ENCODE data around the gene PDSS2. TPM values are rescaled to one million over a fixed set of nuclear protein-coding genes. Genes with fewer than 3 reads are reported as not detected.

Gene PDSS2
- total and polyA plus RNA-seq, 2 of the 8 experiments (the other 6 are each of a cell fraction or from before 2014, with no cell fraction given) = 10.7 to 16.1 TPM

DNA sequence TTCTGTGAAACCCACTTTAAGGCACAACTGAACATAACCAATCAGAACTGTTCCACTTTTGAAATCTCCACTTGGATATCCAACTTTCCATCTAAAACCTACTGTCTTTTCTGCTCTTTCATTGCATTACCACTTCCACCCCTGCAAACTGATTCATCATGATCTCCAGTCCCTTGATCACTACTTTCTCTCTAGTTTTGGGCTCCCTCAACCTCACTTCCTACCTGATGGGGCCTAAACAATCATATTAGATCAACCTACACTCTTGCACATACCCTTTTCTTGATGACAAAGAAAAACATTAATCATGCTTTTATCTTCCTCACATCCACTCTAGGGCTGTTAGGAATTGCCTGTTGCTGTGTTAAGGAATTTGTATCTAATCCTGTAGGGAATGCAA is 137.6 kb downstream of the PDSS2 start:
- H3K23ac ChIP-seq (ENCODE audit: insufficient read length) = no peak overlapping the region
- H4K5ac ChIP-seq (ENCODE audit: insufficient read length, low read depth, low read length) = no peak overlapping the region
- H2BK5ac ChIP-seq (ENCODE audit: low read depth, low read length) = no peak overlapping the region
- POLR2A ChIA-PET (ENCODE audit: partially characterized antibody) = no interaction called here
- no peaks in the 10 kb centered on the region for H3K36me3 ChIP-seq (ENCODE audit: control insufficient read depth in 2 of 4, insufficient read depth in 4 of 4, low read length in 3 of 4)
- H2BK120ac ChIP-seq (replicated peaks; ENCODE audit: low read depth, low read length) = no peak overlapping the region
- no peaks in the 10 kb centered on the region for H3K23me2 ChIP-seq (ENCODE audit: low read depth, low read length)
- no peak overlapping the region for H2AK5ac ChIP-seq (ENCODE audit: low read depth, low read length)
- no peaks in the 10 kb centered on the region for H3K79me2 ChIP-seq (ENCODE audit: control insufficient read depth in 1 of 2, insufficient read depth in 2 of 2, low read length in 2 of 2)
- no peak overlapping the region for H4K91ac ChIP-seq (replicated peaks; ENCODE audit: insufficient read length, low read length)
- H4K20me1 ChIP-seq (replicated peaks in 1 of 2; ENCODE audit: control insufficient read depth in 1 of 2, insufficient read depth in 2 of 2, low read length in 2 of 2) = no peaks in the 10 kb centered on the region
- CTCF ChIA-PET (ENCODE audit: partially characterized antibody) = interaction anchor here (1.2 to 1.6 kb wide), 2 partner anchors 334 to 546 kb away, joined by 3 read pairs; no protein-coding TSS in a partner anchor
- no peaks in the 10 kb centered on the region for H3K27me3 ChIP-seq (replicated peaks in 1 of 4; ENCODE audit: control insufficient read depth in 3 of 4, extremely low read depth in 1 of 4, insufficient read depth in 3 of 4, low read length in 3 of 4)
- no peak overlapping the region for H3K4ac ChIP-seq (replicated peaks; ENCODE audit: insufficient read length, low read depth, low read length)
- no peak overlapping the region for H3K9ac ChIP-seq (replicated peaks in 1 of 4; ENCODE audit: extremely low read depth in 1 of 4, low read depth in 3 of 4, low read length in 3 of 4)
- H2AFZ ChIP-seq (ENCODE audit: low read length) = no peak overlapping the region
- no peak overlapping the region for H4K8ac ChIP-seq (ENCODE audit: extremely low read depth, insufficient read depth, low read length)
- no peak overlapping the region for H3K4me3 ChIP-seq (ENCODE audit: extremely low read depth in 1 of 4, insufficient read depth in 2 of 4, low read depth in 3 of 4, low read length in 4 of 4)
- no peaks in the 10 kb centered on the region for H3K79me1 ChIP-seq (ENCODE audit: low read depth, low read length)
- H2BK15ac ChIP-seq (ENCODE audit: low read length) = no peak overlapping the region
- FAIRE-seq = no peak
- H3K18ac ChIP-seq (ENCODE audit: extremely low read depth, low read length) = no peak overlapping the region
- no peak overlapping the region for H3K14ac ChIP-seq (ENCODE audit: insufficient read length)
- H3K4me2 ChIP-seq (ENCODE audit: insufficient read depth in 1 of 2, low read depth in 2 of 2, low read length in 2 of 2) = no peak overlapping the region
- H2BK20ac ChIP-seq (ENCODE audit: low read length) = no peak overlapping the region
- H3K4me1 ChIP-seq (replicated peaks in 1 of 4; ENCODE audit: control insufficient read depth in 3 of 4, insufficient read depth in 4 of 4, low read length in 3 of 4) = no peaks in the 10 kb centered on the region
- peaks cover 0 to 2% of the 10 kb centered on the region in 2 experiments; a peak in 1 of 4 replicates for H3K9me3 ChIP-seq (ENCODE audit: insufficient read depth in 2 of 2, low read depth in 1 of 2, low read length in 1 of 2)
- H3K27ac ChIP-seq (ENCODE audit: low read depth, low read length) = no peak overlapping the region
- H2BK12ac ChIP-seq (ENCODE audit: low read depth, low read length) = no peak overlapping the region
- no peak for DNase-seq (ENCODE audit: low read depth in 1 of 2, low spot score in 2 of 2)
- no peak overlapping the region for H3K56ac ChIP-seq (replicated peaks; ENCODE audit: insufficient read length, low read depth, low read length)
- no peak for TF ChIP-seq SP4 (IDR thresholded peaks at IDR 0.05; ENCODE audit: low read length)
- no peak for TF ChIP-seq EP300 (IDR thresholded peaks at IDR 0.05; ENCODE audit: borderline replicate concordance in 1 of 2, low read depth in 2 of 2, low read length in 2 of 2)
- TF ChIP-seq JUND (IDR thresholded peaks at IDR 0.05; ENCODE audit: low read length) = no peak
- TF ChIP-seq TAF1 (IDR thresholded peaks at IDR 0.05; ENCODE audit: low read depth, low read length) = no peak
- no peak for TF ChIP-seq POLR2A (IDR thresholded peaks at IDR 0.05; ENCODE audit: control extremely low read depth in 1 of 2, low read depth in 2 of 2, low read length in 2 of 2)
- TF ChIP-seq POU5F1 (IDR thresholded peaks at IDR 0.05; ENCODE audit: low read depth, low read length) = no peak
- TF ChIP-seq CHD2 (IDR thresholded peaks at IDR 0.05; ENCODE audit: low read length) = no peak
